Skeletal muscle tissue (tissue), 4 donors: ENCODE measurements around the gene ARFGEF3. TPM values are rescaled to one million over a fixed set of nuclear protein-coding genes. Genes with fewer than 3 reads are reported as not detected.

Source experiments
- H3K27ac ChIP-seq: one replicate; pipeline ENCODE4 v1.7.0; 2013; ENCODE audit warnings: mild to moderate bottlenecking, low read depth, low read length, inconsistent platforms
- H3K27me3 ChIP-seq, 3 donors: one replicate each; pipeline ENCODE4 v1.7.0; 2013; ENCODE audit warnings: low read length in 3 of 3; ENCODE audit not compliant: control insufficient read depth in 3 of 3, insufficient read depth in 3 of 3
- H3K36me3 ChIP-seq, 3 donors: one replicate each; pipeline ENCODE4 v1.7.0; 2013; ENCODE audit warnings: low read length in 3 of 3; ENCODE audit not compliant: control insufficient read depth in 3 of 3, insufficient read depth in 3 of 3
- H3K4me1 ChIP-seq, 3 donors: one replicate each; pipeline ENCODE4 v1.7.0; 2013; ENCODE audit warnings: low read length in 3 of 3, mild to moderate bottlenecking in 3 of 3; ENCODE audit not compliant: control insufficient read depth in 3 of 3, insufficient read depth in 3 of 3
- H3K4me3 ChIP-seq, 3 donors: one replicate each; pipeline ENCODE4 v1.7.0; 2013; ENCODE audit warnings: low read length in 3 of 3
- H3K9ac ChIP-seq, 3 donors: one replicate each; pipeline ENCODE4 v1.7.0; 2013; ENCODE audit warnings: low read length in 3 of 3, mild to moderate bottlenecking in 3 of 3, moderate library complexity in 2 of 3, low read depth in 1 of 3
- H3K9me3 ChIP-seq, 3 donors: one replicate each; pipeline ENCODE4 v1.7.0; 2013; ENCODE audit warnings: low read length in 3 of 3; ENCODE audit not compliant: control insufficient read depth in 3 of 3
- total RNA-seq: library from RNA; depleted of rRNA; stranded (reverse); fragments of >200 nt; gene quantifications from one replicate; pipeline ENCODE4 v1.2.3, GENCODE V29; 2014
- donor health status: Osteomylitis.

ARFGEF3 gene
- total RNA-seq, 1 donor from 2014 or later, result 1.0 TPM

- no peak overlapping the region for H3K27ac ChIP-seq
- no peak overlapping the region for H3K9ac ChIP-seq
- H3K27me3 ChIP-seq, result no peaks in the 10 kb centered on the region
- H3K4me1 ChIP-seq, result no peaks in the 10 kb centered on the region
- no peak overlapping the region for H3K4me3 ChIP-seq
- no peaks in the 10 kb centered on the region for H3K9me3 ChIP-seq
- H3K36me3 ChIP-seq, result no peaks in the 10 kb centered on the region
Observed at GRCh38 chr6:138336221-138336620, 174.5 kb downstream of the ARFGEF3 start.

GRCh38 chr6:138337076-138337475 lies 175.3 kb downstream of the ARFGEF3 start:
- no peak overlapping the region for H3K27ac ChIP-seq
- no peak overlapping the region for H3K4me3 ChIP-seq
- H3K36me3 ChIP-seq, result no peaks in the 10 kb centered on the region
- H3K9ac ChIP-seq, result no peak overlapping the region
- no peaks in the 10 kb centered on the region for H3K27me3 ChIP-seq
- no peaks in the 10 kb centered on the region for H3K9me3 ChIP-seq
- no peaks in the 10 kb centered on the region for H3K4me1 ChIP-seq

GRCh38 chr6:138339024-138339423 lies 177.3 kb downstream of the ARFGEF3 start:
- no peaks in the 10 kb centered on the region for H3K9me3 ChIP-seq
- no peaks in the 10 kb centered on the region for H3K36me3 ChIP-seq
- H3K27me3 ChIP-seq, result no peaks in the 10 kb centered on the region
- no peaks in the 10 kb centered on the region for H3K4me1 ChIP-seq
- H3K4me3 ChIP-seq, result no peak overlapping the region
- no peak overlapping the region for H3K9ac ChIP-seq
- H3K27ac ChIP-seq, result no peak overlapping the region

GRCh38 chr6:138341176-138341575 lies 179.4 kb downstream of the ARFGEF3 start:
- Histone ChIP-seq H3K9me3 (no peaks in the 10 kb centered on the region), H3K9ac (no peak overlapping the region), H3K4me3 (no peak overlapping the region), H3K27me3 (no peaks in the 10 kb centered on the region), H3K36me3 (no peaks in the 10 kb centered on the region), H3K27ac (no peak overlapping the region), H3K4me1 (no peaks in the 10 kb centered on the region)

- H3K4me3 ChIP-seq, result no peak overlapping the region
- H3K36me3 ChIP-seq, result no peaks in the 10 kb centered on the region
- H3K27me3 ChIP-seq, result no peaks in the 10 kb centered on the region
- H3K9me3 ChIP-seq, result no peaks in the 10 kb centered on the region
- H3K4me1 ChIP-seq, result no peaks in the 10 kb centered on the region
- no peak overlapping the region for H3K9ac ChIP-seq
- H3K27ac ChIP-seq, result no peak overlapping the region
Observed at GRCh38 chr6:138343112-138343511, 181.4 kb downstream of the ARFGEF3 start.

GRCh38 chr6:138345565-138346285 lies 184.0 kb downstream of the ARFGEF3 start:
- Histone ChIP-seq H3K4me1 (no peaks in the 10 kb centered on the region), H3K9ac (no peak overlapping the region), H3K9me3 (no peaks in the 10 kb centered on the region), H3K4me3 (no peak overlapping the region), H3K36me3 (no peaks in the 10 kb centered on the region), H3K27me3 (peaks cover 0 to 3% (median 0%) of the 10 kb centered on the region in 3 donors), H3K27ac (no peak overlapping the region)

GRCh38 chr6:138346302-138347195 lies 184.8 kb downstream of the ARFGEF3 start:
- no peak overlapping the region for H3K4me3 ChIP-seq
- no peaks in the 10 kb centered on the region for H3K36me3 ChIP-seq
- no peak overlapping the region for H3K9ac ChIP-seq
- peaks cover 0 to 3% (median 0%) of the 10 kb centered on the region in 3 donors for H3K27me3 ChIP-seq
- no peak overlapping the region for H3K27ac ChIP-seq
- no peaks in the 10 kb centered on the region for H3K4me1 ChIP-seq
- no peaks in the 10 kb centered on the region for H3K9me3 ChIP-seq

- Histone ChIP-seq H3K4me3 (no peak overlapping the region), H3K27ac (no peak overlapping the region), H3K36me3 (no peaks in the 10 kb centered on the region), H3K27me3 (peaks cover 0 to 3% (median 0%) of the 10 kb centered on the region in 3 donors), H3K9ac (no peak overlapping the region), H3K4me1 (no peaks in the 10 kb centered on the region), H3K9me3 (no peaks in the 10 kb centered on the region)
Observed at GRCh38 chr6:138347864-138348263, 186.1 kb downstream of the ARFGEF3 start.

- H3K9me3 ChIP-seq, result no peaks in the 10 kb centered on the region
- no peak overlapping the region for H3K9ac ChIP-seq
- no peak overlapping the region for H3K4me3 ChIP-seq
- H3K4me1 ChIP-seq, result no peaks in the 10 kb centered on the region
- peaks cover 0 to 3% (median 0%) of the 10 kb centered on the region in 3 donors for H3K27me3 ChIP-seq
- H3K36me3 ChIP-seq, result no peaks in the 10 kb centered on the region
- H3K27ac ChIP-seq, result no peak overlapping the region
Observed at GRCh38 chr6:138349891-138350290, 188.2 kb downstream of the ARFGEF3 start.

- Histone ChIP-seq H3K36me3 (no peaks in the 10 kb centered on the region), H3K27me3 (no peaks in the 10 kb centered on the region), H3K27ac (no peak overlapping the region), H3K4me3 (no peak overlapping the region), H3K9me3 (no peaks in the 10 kb centered on the region), H3K4me1 (no peaks in the 10 kb centered on the region), H3K9ac (no peak overlapping the region)
Observed at GRCh38 chr6:138357928-138358327, 196.2 kb downstream of the ARFGEF3 start.
